Measurements from ENCODE around the gene MDK.

- TF ChIP-seq, protein P1, sequence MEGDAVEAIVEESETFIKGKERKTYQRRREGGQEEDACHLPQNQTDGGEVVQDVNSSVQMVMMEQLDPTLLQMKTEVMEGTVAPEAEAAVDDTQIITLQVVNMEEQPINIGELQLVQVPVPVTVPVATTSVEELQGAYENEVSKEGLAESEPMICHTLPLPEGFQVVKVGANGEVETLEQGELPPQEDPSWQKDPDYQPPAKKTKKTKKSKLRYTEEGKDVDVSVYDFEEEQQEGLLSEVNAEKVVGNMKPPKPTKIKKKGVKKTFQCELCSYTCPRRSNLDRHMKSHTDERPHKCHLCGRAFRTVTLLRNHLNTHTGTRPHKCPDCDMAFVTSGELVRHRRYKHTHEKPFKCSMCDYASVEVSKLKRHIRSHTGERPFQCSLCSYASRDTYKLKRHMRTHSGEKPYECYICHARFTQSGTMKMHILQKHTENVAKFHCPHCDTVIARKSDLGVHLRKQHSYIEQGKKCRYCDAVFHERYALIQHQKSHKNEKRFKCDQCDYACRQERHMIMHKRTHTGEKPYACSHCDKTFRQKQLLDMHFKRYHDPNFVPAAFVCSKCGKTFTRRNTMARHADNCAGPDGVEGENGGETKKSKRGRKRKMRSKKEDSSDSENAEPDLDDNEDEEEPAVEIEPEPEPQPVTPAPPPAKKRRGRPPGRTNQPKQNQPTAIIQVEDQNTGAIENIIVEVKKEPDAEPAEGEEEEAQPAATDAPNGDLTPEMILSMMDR (IDR thresholded peaks at IDR 0.05; ENCODE audit: low read depth, low read length, missing input control) = peak; percentile 78
- peak; percentile 77 to 85 for TF ChIP-seq RAD21 (IDR thresholded peaks at IDR 0.05)
- TF ChIP-seq JUND (IDR thresholded peaks at IDR 0.05) = no peak
- TF ChIP-seq TAF1 (conservative IDR thresholded peaks at IDR 0.05) = no peak
These were observed 8.2 kb downstream of the MDK start for GRCh38 chr11:46389450-46390330.
